ENCODE results near the gene C10orf95.

The C10orf95 gene

GRCh38 chr10:102484021-102484420, 32.7 kb upstream of the C10orf95 start (continued):
- no peak for TF ChIP-seq ZBTB44 (tag by site-specific recombination; IDR thresholded peaks at IDR 0.05)
- no peak for TF ChIP-seq ZNF341 (tag by site-specific recombination; IDR thresholded peaks at IDR 0.05; ENCODE audit: low read depth)
- TF ChIP-seq ZNF10 (tag by site-specific recombination; IDR thresholded peaks at IDR 0.05) = no peak

GRCh38 chr10:102480396-102480795, 29.1 kb upstream of the C10orf95 start:
- CTCF ChIA-PET = interaction anchor here (0.8 to 3.0 kb wide), 6 partner anchors 29 to 312 kb away, joined by 3 to 26 read pairs (median 17); partner anchors contain the start of gene C10orf95
- no peak for TF ChIP-seq ZNF335 (tag by site-specific recombination; conservative IDR thresholded peaks at IDR 0.05)
- TF ChIP-seq ZNF280C (tag by site-specific recombination; IDR thresholded peaks at IDR 0.05) = no peak
- peak; percentile 84 for TF ChIP-seq ZIC2 (tag by site-specific recombination; IDR thresholded peaks at IDR 0.05)
- TF ChIP-seq ELK4 (IDR thresholded peaks at IDR 0.05; ENCODE audit: borderline replicate concordance, low read depth, low read length) = no peak
- TF ChIP-seq GLIS1 (tag by site-specific recombination; IDR thresholded peaks at IDR 0.05) = peak; percentile 66
- no peak for TF ChIP-seq ZFHX2 (tag by site-specific recombination; conservative IDR thresholded peaks at IDR 0.05)
- no peak for TF ChIP-seq ZNF19 (tag by site-specific recombination; IDR thresholded peaks at IDR 0.05; ENCODE audit: low read depth)
- POLR2A ChIA-PET = interaction anchor here (0.6 to 1.9 kb wide), 3 partner anchors 12 to 58 kb away, joined by 3 to 5 read pairs (median 4); no protein-coding TSS in a partner anchor
- Histone ChIP-seq H3K4me1 (ENCODE audit: control insufficient read depth, insufficient read depth, low read length) (no peaks in the 10 kb centered on the region), H3K4me3 (ENCODE audit: low read depth, low read length) (no peak overlapping the region), H3K9me3 (ENCODE audit: control insufficient read depth, insufficient read depth, low read depth, low read length) (no peaks in the 10 kb centered on the region), H3K27ac (ENCODE audit: extremely low read depth, low read depth, low read length) (no peak overlapping the region), H3K36me3 (ENCODE audit: control insufficient read depth in 2 of 2, insufficient read depth in 1 of 2, low read length in 2 of 2) (peaks cover 17 to 72% of the 10 kb centered on the region in 2 experiments)

GRCh38 chr10:102479651-102480050, 28.3 kb upstream of the C10orf95 start:
- peaks cover 17 to 65% of the 10 kb centered on the region in 2 experiments for H3K36me3 ChIP-seq (ENCODE audit: control insufficient read depth in 2 of 2, insufficient read depth in 1 of 2, low read length in 2 of 2)
- H3K9me3 ChIP-seq (ENCODE audit: control insufficient read depth, insufficient read depth, low read depth, low read length) = no peaks in the 10 kb centered on the region
- no peak overlapping the region for H3K27ac ChIP-seq (ENCODE audit: extremely low read depth, low read depth, low read length)
- TF ChIP-seq ZNF843 (tag by site-specific recombination; IDR thresholded peaks at IDR 0.05) (no peak), ZNF214 (tag by site-specific recombination; IDR thresholded peaks at IDR 0.05; ENCODE audit: borderline replicate concordance) (no peak), ZNF558 (tag by site-specific recombination; IDR thresholded peaks at IDR 0.05) (no peak), SCRT1 (tag by site-specific recombination; IDR thresholded peaks at IDR 0.05; ENCODE audit: borderline replicate concordance) (peak; percentile 53; the same call in 1 of the 2 replicates), ZNF596 (tag by site-specific recombination; IDR thresholded peaks at IDR 0.05) (no peak), ZSCAN18 (tag by site-specific recombination; IDR thresholded peaks at IDR 0.05) (no peak), ZNF692 (tag by site-specific recombination; IDR thresholded peaks at IDR 0.05) (no peak), SCRT2 (tag by site-specific recombination; IDR thresholded peaks at IDR 0.05) (peak; percentile 65), ZNF202 (tag by site-specific recombination; IDR thresholded peaks at IDR 0.05; ENCODE audit: borderline replicate concordance) (no peak)
- H3K4me3 ChIP-seq (ENCODE audit: low read depth, low read length) = no peak overlapping the region
- ChIA-PET CTCF (interaction anchor here (0.6 to 3.0 kb wide), 14 partner anchors 19 to 311 kb away, joined by 3 to 26 read pairs (median 6); partner anchors contain the start of gene C10orf95), POLR2A (interaction anchor here (0.6 to 1.9 kb wide), 6 partner anchors 11 to 93 kb away, joined by 3 to 5 read pairs (median 4); partner anchors contain the start of gene SUFU)
- H3K4me1 ChIP-seq (ENCODE audit: control insufficient read depth, insufficient read depth, low read length) = no peaks in the 10 kb centered on the region
